Ishikawa (cell line): Measurements from ENCODE around the gene ARID3C.

Experiments used
- CEBPB ChIP-seq: IDR thresholded peaks from 2 replicates; pipeline ENCODE4 v1.6.1; 2012
- EGR1 ChIP-seq: IDR thresholded peaks from 2 replicates; pipeline ENCODE4 v1.6.1; 2012
- EP300 ChIP-seq: IDR thresholded peaks from 2 replicates; pipeline ENCODE4 v1.6.1; 2012; ENCODE audit warnings: borderline replicate concordance
- FOXM1 ChIP-seq: IDR thresholded peaks from 2 replicates; pipeline ENCODE4 v1.6.1; 2012; ENCODE audit warnings: low read depth, borderline replicate concordance
- NFIC ChIP-seq: IDR thresholded peaks from 2 replicates; pipeline ENCODE4 v1.6.1; 2012
- TCF12 ChIP-seq: IDR thresholded peaks from 2 replicates; pipeline ENCODE4 v1.6.1; 2012; ENCODE audit warnings: low read depth
- YY1 ChIP-seq: IDR thresholded peaks from 2 replicates; pipeline ENCODE4 v1.6.1; 2012; ENCODE audit warnings: low read depth
- TF ChIP-seq, protein P1 (sequence below): IDR thresholded peaks from 2 replicates; pipeline ENCODE4 v1.6.1; 2012; ENCODE audit warnings: low read depth, mild to moderate bottlenecking

DNA sequence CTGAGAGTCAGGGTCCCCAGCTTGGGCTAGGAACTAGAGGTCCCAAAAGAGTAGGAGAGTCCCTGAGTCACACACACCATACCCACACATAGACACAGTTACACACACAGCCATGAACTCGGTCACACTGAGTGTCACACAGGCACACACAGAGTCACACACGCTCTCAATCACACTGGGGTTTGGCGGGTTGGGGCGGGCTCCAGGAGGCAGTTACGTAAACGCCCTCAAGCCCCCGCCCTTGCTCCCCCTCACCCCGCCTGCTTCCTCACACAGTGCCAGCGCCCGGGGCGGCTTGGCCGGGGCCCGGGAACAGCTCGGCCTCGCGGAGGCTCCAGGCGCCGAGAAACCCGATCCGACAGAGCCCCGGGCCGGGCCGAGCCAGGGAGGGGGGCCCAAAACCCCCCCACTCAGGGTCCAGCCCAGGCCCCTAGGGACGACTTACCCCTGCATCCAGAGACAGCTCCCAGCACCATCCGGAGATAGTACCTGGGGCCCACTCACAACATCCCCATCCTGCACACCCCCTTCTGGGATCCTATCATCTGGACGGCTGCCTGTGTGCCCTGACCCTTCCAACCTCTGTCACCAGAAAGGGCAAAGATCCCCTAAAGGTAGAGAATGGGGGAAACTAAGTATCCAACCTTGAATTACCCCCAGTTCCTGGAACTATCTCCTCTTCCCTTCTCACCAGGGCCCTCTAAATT, 35.8 kb downstream of the ARID3C start:
- TF ChIP-seq FOXM1 (no peak), EP300 (no peak), NFIC (no peak), CEBPB (no peak), EGR1 (no peak), TCF12 (no peak), YY1 (no peak)
- TF ChIP-seq, protein P1, sequence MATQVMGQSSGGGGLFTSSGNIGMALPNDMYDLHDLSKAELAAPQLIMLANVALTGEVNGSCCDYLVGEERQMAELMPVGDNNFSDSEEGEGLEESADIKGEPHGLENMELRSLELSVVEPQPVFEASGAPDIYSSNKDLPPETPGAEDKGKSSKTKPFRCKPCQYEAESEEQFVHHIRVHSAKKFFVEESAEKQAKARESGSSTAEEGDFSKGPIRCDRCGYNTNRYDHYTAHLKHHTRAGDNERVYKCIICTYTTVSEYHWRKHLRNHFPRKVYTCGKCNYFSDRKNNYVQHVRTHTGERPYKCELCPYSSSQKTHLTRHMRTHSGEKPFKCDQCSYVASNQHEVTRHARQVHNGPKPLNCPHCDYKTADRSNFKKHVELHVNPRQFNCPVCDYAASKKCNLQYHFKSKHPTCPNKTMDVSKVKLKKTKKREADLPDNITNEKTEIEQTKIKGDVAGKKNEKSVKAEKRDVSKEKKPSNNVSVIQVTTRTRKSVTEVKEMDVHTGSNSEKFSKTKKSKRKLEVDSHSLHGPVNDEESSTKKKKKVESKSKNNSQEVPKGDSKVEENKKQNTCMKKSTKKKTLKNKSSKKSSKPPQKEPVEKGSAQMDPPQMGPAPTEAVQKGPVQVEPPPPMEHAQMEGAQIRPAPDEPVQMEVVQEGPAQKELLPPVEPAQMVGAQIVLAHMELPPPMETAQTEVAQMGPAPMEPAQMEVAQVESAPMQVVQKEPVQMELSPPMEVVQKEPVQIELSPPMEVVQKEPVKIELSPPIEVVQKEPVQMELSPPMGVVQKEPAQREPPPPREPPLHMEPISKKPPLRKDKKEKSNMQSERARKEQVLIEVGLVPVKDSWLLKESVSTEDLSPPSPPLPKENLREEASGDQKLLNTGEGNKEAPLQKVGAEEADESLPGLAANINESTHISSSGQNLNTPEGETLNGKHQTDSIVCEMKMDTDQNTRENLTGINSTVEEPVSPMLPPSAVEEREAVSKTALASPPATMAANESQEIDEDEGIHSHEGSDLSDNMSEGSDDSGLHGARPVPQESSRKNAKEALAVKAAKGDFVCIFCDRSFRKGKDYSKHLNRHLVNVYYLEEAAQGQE: no peak
